H1 (cell line): ENCODE data around the gene CFAP298. TPM values are rescaled to one million over a fixed set of nuclear protein-coding genes. Genes with fewer than 3 reads are reported as not detected.

Experiments
- ATF2 ChIP-seq: IDR thresholded peaks from 2 replicates; pipeline ENCODE4 v1.6.1; 2012; ENCODE audit warnings: low read length, inconsistent platforms
- polyA plus RNA-seq, 7 experiments: library from polyadenylated mRNA; depleted of rRNA in 3 of 7; stranded (reverse) in 5 of 7; unstranded in 2 of 7; fragments of >200 nt in 5 of 7; fragments of 200-250 nt in 2 of 7; gene quantifications; 1 replicate in 5 of 7; 2 replicates in 1 of 7; 4 replicates in 1 of 7; pipeline versions ENCODE4 v1.2.1 to v1.2.3, GENCODE V29; 2011 to 2013; ENCODE audit warnings: missing spikeins in 2 of 7, mixed read lengths in 2 of 7
- total RNA-seq: library from RNA; stranded (reverse); fragmentation: NEBNext Ultra II Directional; extraction: Animal tissue kit (Norgen Biotek cat#: 25700); gene quantifications from 2 replicates; pipeline ENCODE4 v1.2.1, GENCODE V29; 2021

Gene CFAP298
- total and polyA plus RNA-seq, 2 of the 8 experiments (the other 6 are each of a cell fraction or from before 2014, with no cell fraction given) = 43.0 to 68.1 TPM

- no peak for TF ChIP-seq ATF2
Observed at GRCh38 chr21:32605469-32605868, 6.7 kb downstream of the CFAP298 start (continued).
